GM23338 (cell line): ENCODE data around the gene KIF20B. TPM values are rescaled to one million over a fixed set of nuclear protein-coding genes. Genes with fewer than 3 reads are reported as not detected.

Experiments
- ATAC-seq: fragments of 200-7000 bp; cut with Tn5 transposase; 3 replicates; pipeline ENCODE4 v1.9.1; 2020
- DNase-seq: peaks from one replicate; pipeline ENCODE4 v3.0.0-alpha.2; 2015; ENCODE audit warnings: low spot score
- H2AFZ ChIP-seq: fragments of 200-600 bp; sonication (generic); 2 replicates; pipeline ENCODE4 v1.8.0; 2016; ENCODE audit warnings: antibody characterized with exemption, mild to moderate bottlenecking, moderate library complexity
- H3F3A ChIP-seq: fragments of 200-600 bp; sonication (generic); replicated peaks from 2 replicates; pipeline ENCODE4 v1.8.0; 2017; ENCODE audit warnings: antibody characterized with exemption, mixed run types, low read depth
- H3K27ac ChIP-seq: fragments of 200-600 bp; sonication (generic); 2 replicates; pipeline ENCODE4 v1.6.1; 2016; ENCODE audit warnings: low read depth
- H3K27me3 ChIP-seq: fragments of 200-600 bp; sonication (generic); 2 replicates; pipeline ENCODE4 v1.8.0; 2016; ENCODE audit warnings: mild to moderate bottlenecking, mixed run types, moderate library complexity; ENCODE audit not compliant: insufficient read depth
- H3K36me3 ChIP-seq: fragments of 200-600 bp; sonication (generic); 2 replicates; pipeline ENCODE4 v1.8.0; 2016; ENCODE audit warnings: mild to moderate bottlenecking; ENCODE audit not compliant: insufficient read depth
- H3K4me1 ChIP-seq: fragments of 200-600 bp; sonication (generic); 2 replicates; pipeline ENCODE4 v1.8.0; 2016; ENCODE audit warnings: mild to moderate bottlenecking, moderate library complexity; ENCODE audit not compliant: insufficient read depth
- H3K4me2 ChIP-seq: fragments of 200-600 bp; sonication (generic); 2 replicates; pipeline ENCODE4 v1.7.1; 2017; ENCODE audit warnings: mixed run types
- H3K4me3 ChIP-seq: fragments of 200-600 bp; sonication (generic); 2 replicates; pipeline ENCODE4 v1.6.1; 2016; ENCODE audit warnings: mixed run types
- H3K79me2 ChIP-seq: fragments of 200-600 bp; sonication (generic); replicated peaks from 2 replicates; pipeline ENCODE4 v1.8.0; 2017; ENCODE audit warnings: mild to moderate bottlenecking; ENCODE audit not compliant: insufficient read depth
- H3K9me2 ChIP-seq: fragments of 200-600 bp; sonication (generic); 2 replicates; pipeline ENCODE4 v1.8.0; 2017; ENCODE audit not compliant: insufficient read depth
- H4K20me1 ChIP-seq: fragments of 200-600 bp; sonication (generic); replicated peaks from 2 replicates; pipeline ENCODE4 v1.8.0; 2017; ENCODE audit warnings: mild to moderate bottlenecking; ENCODE audit not compliant: insufficient read depth
- H3K27ac Mint-ChIP-seq: 2 replicates; pipeline ENCODE4 v1.8.0; 2020; ENCODE audit warnings: inconsistent platforms, mild to moderate bottlenecking, moderate library complexity, mixed read lengths
- H3K27me3 Mint-ChIP-seq: 3 replicates; pipeline ENCODE4 v1.8.0; 2022; ENCODE audit warnings: low read depth, mild to moderate bottlenecking, moderate library complexity, mixed read lengths, inconsistent platforms; ENCODE audit not compliant: insufficient read depth, poor library complexity
- H3K36me3 Mint-ChIP-seq: 3 replicates; pipeline ENCODE4 v1.8.0; 2021; ENCODE audit warnings: low read depth, mild to moderate bottlenecking, inconsistent platforms, moderate library complexity, mixed read lengths
- H3K4me1 Mint-ChIP-seq: 3 replicates; pipeline ENCODE4 v1.8.0; 2020; ENCODE audit warnings: mild to moderate bottlenecking, inconsistent platforms, mixed read lengths
- H3K4me3 Mint-ChIP-seq: 3 replicates; pipeline ENCODE4 v1.8.0; 2021; ENCODE audit warnings: moderate library complexity, mild to moderate bottlenecking, inconsistent platforms, mixed read lengths
- H3K9me3 Mint-ChIP-seq: 3 replicates; pipeline ENCODE4 v1.8.0; 2020; ENCODE audit warnings: moderate library complexity, mild to moderate bottlenecking, inconsistent platforms, mixed read lengths
- CREB1 ChIP-seq: fragments of 250-450 bp; sonication (Bioruptor Pico); IDR thresholded peaks from 2 replicates; pipeline ENCODE4 v1.5.0; 2020; ENCODE audit warnings: low read depth, mild to moderate bottlenecking, moderate library complexity
- EZH2 ChIP-seq: fragments of 200-600 bp; sonication (generic); IDR thresholded peaks from one replicate; pipeline ENCODE4 v1.8.0; 2017; ENCODE audit warnings: antibody characterized with exemption, mild to moderate bottlenecking, low read depth; ENCODE audit not compliant: unreplicated experiment
- EZH2phosphoT487 ChIP-seq: fragments of 200-600 bp; sonication (generic); IDR thresholded peaks from one replicate; pipeline ENCODE4 v1.8.1; 2018; ENCODE audit warnings: antibody characterized with exemption; ENCODE audit not compliant: unreplicated experiment
- JUNB ChIP-seq: IDR thresholded peaks from one replicate; pipeline ENCODE4 v1.6.1; 2016; ENCODE audit warnings: antibody characterized with exemption; ENCODE audit not compliant: unreplicated experiment
- NANOG ChIP-seq: IDR thresholded peaks from 2 replicates; pipeline ENCODE4 v1.6.1; 2016; ENCODE audit warnings: antibody characterized with exemption, borderline replicate concordance
- POLR2AphosphoS5 ChIP-seq: IDR thresholded peaks from 2 replicates; pipeline ENCODE4 v1.6.1; 2016; ENCODE audit warnings: antibody characterized with exemption, low read depth
- STAT1 ChIP-seq: IDR thresholded peaks from one replicate; pipeline ENCODE4 v1.6.1; 2016; ENCODE audit warnings: antibody characterized with exemption; ENCODE audit not compliant: unreplicated experiment
- ZNF114 ChIP-seq: fragments of 250-450 bp; sonication (Bioruptor Pico); IDR thresholded peaks from 2 replicates; pipeline ENCODE4 v1.5.0; 2020; ENCODE audit warnings: mild to moderate bottlenecking, moderate library complexity
- ZNF331 ChIP-seq: fragments of 250-450 bp; sonication (Bioruptor Pico); IDR thresholded peaks from 2 replicates; pipeline ENCODE4 v1.5.0; 2020; ENCODE audit warnings: low read depth, mild to moderate bottlenecking, moderate library complexity
- polyA plus RNA-seq: library from polyadenylated mRNA; unstranded; fragments of >200 nt; fragmentation: Nextera tagmentation; extraction: Ambion mirVana; gene quantifications from 2 replicates; pipeline ENCODE4 v1.2.1, GENCODE V29; 2016
- total RNA-seq: library from RNA; depleted of rRNA; stranded (reverse); fragments of >200 nt; shearing (Covaris generic); gene quantifications from 2 replicates; pipeline ENCODE4 v1.2.3, GENCODE V29; 2014
- TF ChIP-seq, protein P1 (sequence below): IDR thresholded peaks from one replicate; pipeline ENCODE4 v1.6.1; 2018; ENCODE audit warnings: antibody characterized with exemption; ENCODE audit not compliant: unreplicated experiment
- TF ChIP-seq, protein P2 (sequence below): IDR thresholded peaks from 2 replicates; pipeline ENCODE4 v1.6.1; 2016; ENCODE audit warnings: antibody characterized with exemption
- TF ChIP-seq, protein P3 (sequence below), 2 experiments: fragments of 200-600 bp in 1 of 2; sonication (generic) in 1 of 2; conservative IDR thresholded peaks; 2 replicates each; pipeline versions ENCODE4 v1.5.1 to v1.6.1; 2016 to 2017; ENCODE audit warnings: antibody characterized with exemption in 2 of 2, low read depth in 2 of 2, mild to moderate bottlenecking in 2 of 2, moderate library complexity in 1 of 2
- TF ChIP-seq, protein P4 (sequence below): fragments of 250-450 bp; sonication (Bioruptor Pico); IDR thresholded peaks from 2 replicates; pipeline ENCODE4 v1.5.0; 2020; ENCODE audit warnings: mild to moderate bottlenecking, moderate library complexity

The KIF20B gene
- total and polyA plus RNA-seq, 2 experiments from 2014 or later, result 42.7 to 111 TPM

DNA sequence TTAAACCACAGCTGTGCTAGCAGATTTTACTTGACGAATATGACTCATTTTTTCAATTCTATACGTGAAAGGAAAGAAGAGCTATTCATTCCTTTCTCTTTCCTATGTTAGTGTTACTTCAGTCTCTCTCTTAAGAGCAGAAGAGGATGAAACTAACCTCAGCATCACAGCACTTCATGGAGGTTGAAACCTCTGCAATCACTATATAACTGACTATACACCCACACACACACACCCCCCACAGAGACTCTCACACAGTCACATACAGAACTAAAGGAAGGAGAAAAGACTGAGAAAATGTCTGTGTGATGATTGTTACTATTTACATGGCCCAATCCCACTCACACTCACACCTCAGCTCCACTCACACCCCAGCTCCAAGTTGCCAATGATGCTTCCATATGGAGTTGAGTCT is 104.2 kb downstream of the KIF20B start:
- no peak overlapping the region for H2AFZ ChIP-seq

More for the DNA sequence above, 104.2 kb downstream of the KIF20B start:
- Histone ChIP-seq H4K20me1 (no peaks in the 10 kb centered on the region), H3K27me3 (no peaks in the 10 kb centered on the region), H3K36me3 (no peaks in the 10 kb centered on the region), H3K4me1 (no peaks in the 10 kb centered on the region), H3F3A (no peaks in the 10 kb centered on the region), H3K4me2 (no peak overlapping the region), H3K27ac (no peak overlapping the region), H3K4me3 (no peak overlapping the region), H3K79me2 (no peaks in the 10 kb centered on the region), H3K9me2 (no peaks in the 10 kb centered on the region)
- ATAC-seq (no peak), DNase-seq (no peak)
- peaks cover 3% of the 10 kb centered on the region for H3K27me3 Mint-ChIP-seq
- H3K27ac Mint-ChIP-seq, result no peak overlapping the region
- no peaks in the 10 kb centered on the region for H3K36me3 Mint-ChIP-seq
- H3K9me3 Mint-ChIP-seq, result no peaks in the 10 kb centered on the region
- H3K4me1 Mint-ChIP-seq, result no peaks in the 10 kb centered on the region
- no peak overlapping the region for H3K4me3 Mint-ChIP-seq
- TF ChIP-seq POLR2AphosphoS5, result no peak
- TF ChIP-seq, protein P1, sequence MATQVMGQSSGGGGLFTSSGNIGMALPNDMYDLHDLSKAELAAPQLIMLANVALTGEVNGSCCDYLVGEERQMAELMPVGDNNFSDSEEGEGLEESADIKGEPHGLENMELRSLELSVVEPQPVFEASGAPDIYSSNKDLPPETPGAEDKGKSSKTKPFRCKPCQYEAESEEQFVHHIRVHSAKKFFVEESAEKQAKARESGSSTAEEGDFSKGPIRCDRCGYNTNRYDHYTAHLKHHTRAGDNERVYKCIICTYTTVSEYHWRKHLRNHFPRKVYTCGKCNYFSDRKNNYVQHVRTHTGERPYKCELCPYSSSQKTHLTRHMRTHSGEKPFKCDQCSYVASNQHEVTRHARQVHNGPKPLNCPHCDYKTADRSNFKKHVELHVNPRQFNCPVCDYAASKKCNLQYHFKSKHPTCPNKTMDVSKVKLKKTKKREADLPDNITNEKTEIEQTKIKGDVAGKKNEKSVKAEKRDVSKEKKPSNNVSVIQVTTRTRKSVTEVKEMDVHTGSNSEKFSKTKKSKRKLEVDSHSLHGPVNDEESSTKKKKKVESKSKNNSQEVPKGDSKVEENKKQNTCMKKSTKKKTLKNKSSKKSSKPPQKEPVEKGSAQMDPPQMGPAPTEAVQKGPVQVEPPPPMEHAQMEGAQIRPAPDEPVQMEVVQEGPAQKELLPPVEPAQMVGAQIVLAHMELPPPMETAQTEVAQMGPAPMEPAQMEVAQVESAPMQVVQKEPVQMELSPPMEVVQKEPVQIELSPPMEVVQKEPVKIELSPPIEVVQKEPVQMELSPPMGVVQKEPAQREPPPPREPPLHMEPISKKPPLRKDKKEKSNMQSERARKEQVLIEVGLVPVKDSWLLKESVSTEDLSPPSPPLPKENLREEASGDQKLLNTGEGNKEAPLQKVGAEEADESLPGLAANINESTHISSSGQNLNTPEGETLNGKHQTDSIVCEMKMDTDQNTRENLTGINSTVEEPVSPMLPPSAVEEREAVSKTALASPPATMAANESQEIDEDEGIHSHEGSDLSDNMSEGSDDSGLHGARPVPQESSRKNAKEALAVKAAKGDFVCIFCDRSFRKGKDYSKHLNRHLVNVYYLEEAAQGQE, result no peak
- TF ChIP-seq EZH2, result no peak
- TF ChIP-seq, protein P2, sequence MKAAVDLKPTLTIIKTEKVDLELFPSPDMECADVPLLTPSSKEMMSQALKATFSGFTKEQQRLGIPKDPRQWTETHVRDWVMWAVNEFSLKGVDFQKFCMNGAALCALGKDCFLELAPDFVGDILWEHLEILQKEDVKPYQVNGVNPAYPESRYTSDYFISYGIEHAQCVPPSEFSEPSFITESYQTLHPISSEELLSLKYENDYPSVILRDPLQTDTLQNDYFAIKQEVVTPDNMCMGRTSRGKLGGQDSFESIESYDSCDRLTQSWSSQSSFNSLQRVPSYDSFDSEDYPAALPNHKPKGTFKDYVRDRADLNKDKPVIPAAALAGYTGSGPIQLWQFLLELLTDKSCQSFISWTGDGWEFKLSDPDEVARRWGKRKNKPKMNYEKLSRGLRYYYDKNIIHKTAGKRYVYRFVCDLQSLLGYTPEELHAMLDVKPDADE, result no peak
- TF ChIP-seq, protein P3, sequence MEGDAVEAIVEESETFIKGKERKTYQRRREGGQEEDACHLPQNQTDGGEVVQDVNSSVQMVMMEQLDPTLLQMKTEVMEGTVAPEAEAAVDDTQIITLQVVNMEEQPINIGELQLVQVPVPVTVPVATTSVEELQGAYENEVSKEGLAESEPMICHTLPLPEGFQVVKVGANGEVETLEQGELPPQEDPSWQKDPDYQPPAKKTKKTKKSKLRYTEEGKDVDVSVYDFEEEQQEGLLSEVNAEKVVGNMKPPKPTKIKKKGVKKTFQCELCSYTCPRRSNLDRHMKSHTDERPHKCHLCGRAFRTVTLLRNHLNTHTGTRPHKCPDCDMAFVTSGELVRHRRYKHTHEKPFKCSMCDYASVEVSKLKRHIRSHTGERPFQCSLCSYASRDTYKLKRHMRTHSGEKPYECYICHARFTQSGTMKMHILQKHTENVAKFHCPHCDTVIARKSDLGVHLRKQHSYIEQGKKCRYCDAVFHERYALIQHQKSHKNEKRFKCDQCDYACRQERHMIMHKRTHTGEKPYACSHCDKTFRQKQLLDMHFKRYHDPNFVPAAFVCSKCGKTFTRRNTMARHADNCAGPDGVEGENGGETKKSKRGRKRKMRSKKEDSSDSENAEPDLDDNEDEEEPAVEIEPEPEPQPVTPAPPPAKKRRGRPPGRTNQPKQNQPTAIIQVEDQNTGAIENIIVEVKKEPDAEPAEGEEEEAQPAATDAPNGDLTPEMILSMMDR (conservative IDR thresholded peaks at IDR 0.05; ENCODE audit: low read depth in 2 of 2), result no peak
- no peak for TF ChIP-seq NANOG
- TF ChIP-seq JUNB, result no peak
- TF ChIP-seq CREB1 (CRISPR knock-in tag), result no peak
- no peak for TF ChIP-seq ZNF331 (CRISPR knock-in tag)
- no peak for TF ChIP-seq ZNF114 (CRISPR knock-in tag)
- TF ChIP-seq, protein P4, sequence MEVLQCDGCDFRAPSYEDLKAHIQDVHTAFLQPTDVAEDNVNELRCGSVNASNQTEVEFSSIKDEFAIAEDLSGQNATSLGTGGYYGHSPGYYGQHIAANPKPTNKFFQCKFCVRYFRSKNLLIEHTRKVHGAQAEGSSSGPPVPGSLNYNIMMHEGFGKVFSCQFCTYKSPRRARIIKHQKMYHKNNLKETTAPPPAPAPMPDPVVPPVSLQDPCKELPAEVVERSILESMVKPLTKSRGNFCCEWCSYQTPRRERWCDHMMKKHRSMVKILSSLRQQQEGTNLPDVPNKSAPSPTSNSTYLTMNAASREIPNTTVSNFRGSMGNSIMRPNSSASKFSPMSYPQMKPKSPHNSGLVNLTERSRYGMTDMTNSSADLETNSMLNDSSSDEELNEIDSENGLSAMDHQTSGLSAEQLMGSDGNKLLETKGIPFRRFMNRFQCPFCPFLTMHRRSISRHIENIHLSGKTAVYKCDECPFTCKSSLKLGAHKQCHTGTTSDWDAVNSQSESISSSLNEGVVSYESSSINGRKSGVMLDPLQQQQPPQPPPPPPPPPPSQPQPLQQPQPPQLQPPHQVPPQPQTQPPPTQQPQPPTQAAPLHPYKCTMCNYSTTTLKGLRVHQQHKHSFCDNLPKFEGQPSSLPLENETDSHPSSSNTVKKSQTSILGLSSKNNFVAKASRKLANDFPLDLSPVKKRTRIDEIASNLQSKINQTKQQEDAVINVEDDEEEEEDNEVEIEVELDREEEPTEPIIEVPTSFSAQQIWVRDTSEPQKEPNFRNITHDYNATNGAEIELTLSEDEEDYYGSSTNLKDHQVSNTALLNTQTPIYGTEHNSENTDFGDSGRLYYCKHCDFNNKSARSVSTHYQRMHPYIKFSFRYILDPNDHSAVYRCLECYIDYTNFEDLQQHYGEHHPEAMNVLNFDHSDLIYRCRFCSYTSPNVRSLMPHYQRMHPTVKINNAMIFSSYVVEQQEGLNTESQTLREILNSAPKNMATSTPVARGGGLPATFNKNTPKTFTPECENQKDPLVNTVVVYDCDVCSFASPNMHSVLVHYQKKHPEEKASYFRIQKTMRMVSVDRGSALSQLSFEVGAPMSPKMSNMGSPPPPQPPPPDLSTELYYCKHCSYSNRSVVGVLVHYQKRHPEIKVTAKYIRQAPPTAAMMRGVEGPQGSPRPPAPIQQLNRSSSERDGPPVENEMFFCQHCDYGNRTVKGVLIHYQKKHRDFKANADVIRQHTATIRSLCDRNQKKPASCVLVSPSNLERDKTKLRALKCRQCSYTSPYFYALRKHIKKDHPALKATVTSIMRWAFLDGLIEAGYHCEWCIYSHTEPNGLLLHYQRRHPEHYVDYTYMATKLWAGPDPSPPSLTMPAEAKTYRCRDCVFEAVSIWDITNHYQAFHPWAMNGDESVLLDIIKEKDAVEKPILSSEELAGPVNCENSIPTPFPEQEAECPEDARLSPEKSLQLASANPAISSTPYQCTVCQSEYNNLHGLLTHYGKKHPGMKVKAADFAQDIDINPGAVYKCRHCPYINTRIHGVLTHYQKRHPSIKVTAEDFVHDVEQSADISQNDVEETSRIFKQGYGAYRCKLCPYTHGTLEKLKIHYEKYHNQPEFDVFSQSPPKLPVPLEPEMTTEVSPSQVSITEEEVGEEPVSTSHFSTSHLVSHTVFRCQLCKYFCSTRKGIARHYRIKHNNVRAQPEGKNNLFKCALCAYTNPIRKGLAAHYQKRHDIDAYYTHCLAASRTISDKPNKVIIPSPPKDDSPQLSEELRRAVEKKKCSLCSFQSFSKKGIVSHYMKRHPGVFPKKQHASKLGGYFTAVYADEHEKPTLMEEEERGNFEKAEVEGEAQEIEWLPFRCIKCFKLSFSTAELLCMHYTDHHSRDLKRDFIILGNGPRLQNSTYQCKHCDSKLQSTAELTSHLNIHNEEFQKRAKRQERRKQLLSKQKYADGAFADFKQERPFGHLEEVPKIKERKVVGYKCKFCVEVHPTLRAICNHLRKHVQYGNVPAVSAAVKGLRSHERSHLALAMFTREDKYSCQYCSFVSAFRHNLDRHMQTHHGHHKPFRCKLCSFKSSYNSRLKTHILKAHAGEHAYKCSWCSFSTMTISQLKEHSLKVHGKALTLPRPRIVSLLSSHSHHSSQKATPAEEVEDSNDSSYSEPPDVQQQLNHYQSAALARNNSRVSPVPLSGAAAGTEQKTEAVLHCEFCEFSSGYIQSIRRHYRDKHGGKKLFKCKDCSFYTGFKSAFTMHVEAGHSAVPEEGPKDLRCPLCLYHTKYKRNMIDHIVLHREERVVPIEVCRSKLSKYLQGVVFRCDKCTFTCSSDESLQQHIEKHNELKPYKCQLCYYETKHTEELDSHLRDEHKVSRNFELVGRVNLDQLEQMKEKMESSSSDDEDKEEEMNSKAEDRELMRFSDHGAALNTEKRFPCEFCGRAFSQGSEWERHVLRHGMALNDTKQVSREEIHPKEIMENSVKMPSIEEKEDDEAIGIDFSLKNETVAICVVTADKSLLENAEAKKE (CRISPR knock-in tag), result no peak
- TF ChIP-seq STAT1, result no peak
- no peak for TF ChIP-seq EZH2phosphoT487
